Measurements from ENCODE around the gene TEAD3. TPM values are rescaled to one million over a fixed set of nuclear protein-coding genes. Genes with fewer than 3 reads are reported as not detected.
"Not testable (repeated sequence)": the region's sequence is repeated elsewhere in the genome, so short reads cannot be mapped to it uniquely, and the experiment has no call there.

Gene TEAD3
- total and polyA plus RNA-seq, 12 donors = 27.9 to 54.4 (median 34.4) TPM

- ATAC-seq (peak in 7 of 8 donors; percentile 36 to 74 (median 54)), DNase-seq (peak in 1 of 2 donors; percentile 61)
- Histone ChIP-seq H3K27me3 (no peaks in the 10 kb centered on the region), H3K4me3 (no peak overlapping the region), H3K36me3 (no peaks in the 10 kb centered on the region), H3K9me3 (peaks cover 0 to 4% (median 0%) of the 10 kb centered on the region in 11 donors), H3K27ac (peak overlapping the region in 1 of 10 donors; percentile 17), H3K4me1 (peaks cover 0 to 8% (median 7%) of the 10 kb centered on the region in 9 donors)
- TF ChIP-seq CTCF (IDR thresholded peaks at IDR 0.05) = no peak
- intact Hi-C loops (cut with DNase I) = no loop called here
- WGBS, 2 donors = 64% methylated on average over 16 of the region's 16 CpGs
These were observed 61.6 kb downstream of the TEAD3 start for GRCh38 chr6:35435074-35435837.

GRCh38 chr6:35432702-35433101, 64.2 kb downstream of the TEAD3 start:
- H3K27ac ChIP-seq; intact Hi-C loops (cut with DNase I): not testable (repeated sequence)
- WGBS, 2 donors = 78 to 85% methylated on average over 3 of the region's 3 CpGs

GRCh38 chr6:35432291-35432690, 64.6 kb downstream of the TEAD3 start:
- whole genome bisulfite sequencing, 2 donors = 63 to 73% methylated on average over 4 of the region's 4 CpGs

More at GRCh38 chr6:35432702-35433101, 64.2 kb downstream of the TEAD3 start:
- H3K27me3 ChIP-seq, H3K4me1 ChIP-seq, H3K36me3 ChIP-seq, ATAC-seq, H3K4me3 ChIP-seq, DNase-seq: not testable (repeated sequence)
- H3K9me3 ChIP-seq = peaks cover 0 to 29% (median 14%) of the 10 kb centered on the region in 11 donors

GRCh38 chr6:35429463-35429862, 67.4 kb downstream of the TEAD3 start:
- DNase-seq = no peak
- intact Hi-C loops (cut with DNase I) = no loop called here
- H3K4me1 ChIP-seq = peaks cover 0 to 16% (median 0%) of the 10 kb centered on the region in 9 donors
- TF ChIP-seq CTCF (IDR thresholded peaks at IDR 0.05) = no peak
- no peak for ATAC-seq
- no peaks in the 10 kb centered on the region for H3K27me3 ChIP-seq
- H3K4me3 ChIP-seq = no peak overlapping the region
- 83 to 91% methylated on average over 2 of the region's 2 CpGs for WGBS, 2 donors
- H3K27ac ChIP-seq = no peak overlapping the region
- H3K36me3 ChIP-seq = peaks cover 0 to 34% (median 14%) of the 10 kb centered on the region in 9 donors
- H3K9me3 ChIP-seq = peaks cover 0 to 30% (median 14%) of the 10 kb centered on the region in 11 donors

More at GRCh38 chr6:35432291-35432690, 64.6 kb downstream of the TEAD3 start:
- peaks cover 0 to 8% (median 7%) of the 10 kb centered on the region in 9 donors for H3K4me1 ChIP-seq
- ATAC-seq = peak in 1 of 8 donors; percentile 32
- intact Hi-C loops (cut with DNase I) = no loop called here
- TF ChIP-seq CTCF (IDR thresholded peaks at IDR 0.05) = no peak
- no peak for DNase-seq
- peaks cover 0 to 30% (median 14%) of the 10 kb centered on the region in 11 donors for H3K9me3 ChIP-seq
- H3K27ac ChIP-seq = no peak overlapping the region
- H3K36me3 ChIP-seq = peaks cover 0 to 8% (median 0%) of the 10 kb centered on the region in 9 donors
- H3K27me3 ChIP-seq = no peaks in the 10 kb centered on the region
- no peak overlapping the region for H3K4me3 ChIP-seq

Measured in heart right ventricle (tissue), 16 donors.